ENCODE measurements around the gene HPGD. TPM values are rescaled to one million over a fixed set of nuclear protein-coding genes. Genes with fewer than 3 reads are reported as not detected.

Gene HPGD
- total RNA-seq, 2 experiments from 2014 or later: 9.3 to 10.4 TPM

- no peaks in the 10 kb centered on the region for H3K4me1 ChIP-seq (ENCODE audit: insufficient read depth, low read length)
- H3K4me3 Mint-ChIP-seq: no peak overlapping the region
- H3K27me3 ChIP-seq (ENCODE audit: control insufficient read depth in 1 of 2, insufficient read depth in 2 of 2, low read length in 2 of 2): no peaks in the 10 kb centered on the region
- no peaks in the 10 kb centered on the region for H3K27me3 Mint-ChIP-seq
- no peaks in the 10 kb centered on the region for H3K36me3 ChIP-seq (ENCODE audit: insufficient read depth, low read length)
- no peak overlapping the region for H3K27ac Mint-ChIP-seq
- no peaks in the 10 kb centered on the region for H3K4me1 Mint-ChIP-seq (ENCODE audit: low read depth)
- no peaks in the 10 kb centered on the region for H3K9me3 Mint-ChIP-seq
- DNase-seq (no peak), ATAC-seq (ENCODE audit: poor library complexity) (no peak)
- H3K4me3 ChIP-seq (ENCODE audit: low read length): no peak overlapping the region
- CTCF ChIA-PET: no interaction called here
- H3K27ac ChIP-seq (ENCODE audit: low read depth in 1 of 2, low read length in 2 of 2): no peak overlapping the region
- TF ChIP-seq, protein P1, sequence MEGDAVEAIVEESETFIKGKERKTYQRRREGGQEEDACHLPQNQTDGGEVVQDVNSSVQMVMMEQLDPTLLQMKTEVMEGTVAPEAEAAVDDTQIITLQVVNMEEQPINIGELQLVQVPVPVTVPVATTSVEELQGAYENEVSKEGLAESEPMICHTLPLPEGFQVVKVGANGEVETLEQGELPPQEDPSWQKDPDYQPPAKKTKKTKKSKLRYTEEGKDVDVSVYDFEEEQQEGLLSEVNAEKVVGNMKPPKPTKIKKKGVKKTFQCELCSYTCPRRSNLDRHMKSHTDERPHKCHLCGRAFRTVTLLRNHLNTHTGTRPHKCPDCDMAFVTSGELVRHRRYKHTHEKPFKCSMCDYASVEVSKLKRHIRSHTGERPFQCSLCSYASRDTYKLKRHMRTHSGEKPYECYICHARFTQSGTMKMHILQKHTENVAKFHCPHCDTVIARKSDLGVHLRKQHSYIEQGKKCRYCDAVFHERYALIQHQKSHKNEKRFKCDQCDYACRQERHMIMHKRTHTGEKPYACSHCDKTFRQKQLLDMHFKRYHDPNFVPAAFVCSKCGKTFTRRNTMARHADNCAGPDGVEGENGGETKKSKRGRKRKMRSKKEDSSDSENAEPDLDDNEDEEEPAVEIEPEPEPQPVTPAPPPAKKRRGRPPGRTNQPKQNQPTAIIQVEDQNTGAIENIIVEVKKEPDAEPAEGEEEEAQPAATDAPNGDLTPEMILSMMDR (IDR thresholded peaks at IDR 0.05): no peak
- POLR2A ChIA-PET: no interaction called here
- no peaks in the 10 kb centered on the region for H3K9me3 ChIP-seq (ENCODE audit: control insufficient read depth in 1 of 2, insufficient read depth in 1 of 2, low read length in 2 of 2)
- H3K36me3 Mint-ChIP-seq (ENCODE audit: low read depth): no peaks in the 10 kb centered on the region
- intact Hi-C loops (cut with DNase I, micrococcal nuclease): no loop called here
Observed at GRCh38 chr4:174485025-174485424, 37.3 kb downstream of the HPGD start.

GRCh38 chr4:174483792-174484191 is 38.5 kb downstream of the HPGD start:
- Histone ChIP-seq H3K4me1 (ENCODE audit: insufficient read depth, low read length) (no peaks in the 10 kb centered on the region), H3K36me3 (ENCODE audit: insufficient read depth, low read length) (no peaks in the 10 kb centered on the region), H3K9me3 (ENCODE audit: control insufficient read depth in 1 of 2, insufficient read depth in 1 of 2, low read length in 2 of 2) (no peaks in the 10 kb centered on the region), H3K27me3 (ENCODE audit: control insufficient read depth in 1 of 2, insufficient read depth in 2 of 2, low read length in 2 of 2) (no peaks in the 10 kb centered on the region), H3K27ac (ENCODE audit: low read depth in 1 of 2, low read length in 2 of 2) (no peak overlapping the region), H3K4me3 (ENCODE audit: low read length) (no peak overlapping the region)
- no peak overlapping the region for H3K4me3 Mint-ChIP-seq
- H3K36me3 Mint-ChIP-seq (ENCODE audit: low read depth): no peaks in the 10 kb centered on the region
- no peak for DNase-seq
- POLR2A ChIA-PET: no interaction called here
- intact Hi-C loops (cut with DNase I, micrococcal nuclease): no loop called here
- no peaks in the 10 kb centered on the region for H3K4me1 Mint-ChIP-seq (ENCODE audit: low read depth)
- H3K27ac Mint-ChIP-seq: no peak overlapping the region
- TF ChIP-seq, protein P1 (IDR thresholded peaks at IDR 0.05): no peak
- CTCF ChIA-PET: no interaction called here
- ATAC-seq (ENCODE audit: poor library complexity): no peak
- H3K27me3 Mint-ChIP-seq: no peaks in the 10 kb centered on the region
- H3K9me3 Mint-ChIP-seq: no peaks in the 10 kb centered on the region

- no peaks in the 10 kb centered on the region for H3K36me3 ChIP-seq (ENCODE audit: insufficient read depth, low read length)
- ChIA-PET CTCF (no interaction called here), POLR2A (no interaction called here)
- no peaks in the 10 kb centered on the region for H3K27me3 ChIP-seq (ENCODE audit: control insufficient read depth in 1 of 2, insufficient read depth in 2 of 2, low read length in 2 of 2)
- H3K4me1 ChIP-seq (ENCODE audit: insufficient read depth, low read length): no peaks in the 10 kb centered on the region
- TF ChIP-seq, protein P1 (IDR thresholded peaks at IDR 0.05): no peak
- no peak overlapping the region for H3K27ac ChIP-seq (ENCODE audit: low read depth in 1 of 2, low read length in 2 of 2)
- intact Hi-C loops (cut with DNase I, micrococcal nuclease): no loop called here
- DNase-seq (no peak), ATAC-seq (ENCODE audit: poor library complexity) (no peak)
- H3K9me3 ChIP-seq (ENCODE audit: control insufficient read depth in 1 of 2, insufficient read depth in 1 of 2, low read length in 2 of 2): no peaks in the 10 kb centered on the region
- Mint-ChIP-seq H3K27me3 (no peaks in the 10 kb centered on the region), H3K4me1 (ENCODE audit: low read depth) (no peaks in the 10 kb centered on the region), H3K4me3 (no peak overlapping the region), H3K9me3 (no peaks in the 10 kb centered on the region), H3K36me3 (ENCODE audit: low read depth) (no peaks in the 10 kb centered on the region), H3K27ac (no peak overlapping the region)
- H3K4me3 ChIP-seq (ENCODE audit: low read length): no peak overlapping the region
Observed at GRCh38 chr4:174479140-174479539, 43.1 kb downstream of the HPGD start.
